ENCODE data around the gene VEZF1. TPM values are rescaled to one million over a fixed set of nuclear protein-coding genes. Genes with fewer than 3 reads are reported as not detected.

Gene VEZF1
- polyA plus RNA-seq, 10 donors: 43.1 to 56.6 (median 51.5) TPM

- DNase-seq: peak in 2 of 3 donors; percentile 78 to 88
Measured at GRCh38 chr17:57935833-57936807, 51.9 kb downstream of the VEZF1 start.

GRCh38 chr17:57931488-57932137 is 56.4 kb downstream of the VEZF1 start:
- DNase-seq: no peak

- no peak for DNase-seq
Measured at GRCh38 chr17:57930239-57930638, 57.8 kb downstream of the VEZF1 start.

GRCh38 chr17:57929386-57929785 is 58.7 kb downstream of the VEZF1 start:
- DNase-seq: peak in 1 of 3 donors; percentile 26

DNA sequence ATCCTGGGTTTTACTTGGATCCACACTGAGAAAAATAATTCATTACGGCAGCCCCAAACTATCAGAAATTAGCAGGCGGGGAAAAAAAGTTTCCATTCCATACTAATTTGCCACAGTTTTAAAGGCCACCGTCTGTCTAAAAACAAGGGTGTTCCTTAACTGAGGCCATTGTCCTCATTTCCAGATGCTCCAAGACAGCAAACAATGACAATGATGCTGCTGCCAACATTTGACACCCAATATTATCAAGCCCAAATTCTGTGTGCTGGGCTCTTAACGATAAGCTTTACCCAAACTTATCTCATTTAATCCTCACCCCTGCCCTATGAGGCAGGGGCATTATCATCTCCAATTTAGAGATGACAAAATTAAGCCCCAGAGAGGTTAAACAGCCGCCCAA is 59.1 kb downstream of the VEZF1 start:
- DNase-seq: peak in 1 of 3 donors; percentile 16

GRCh38 chr17:57927048-57927723 is 60.9 kb downstream of the VEZF1 start:
- DNase-seq: peak in 1 of 3 donors; percentile 70

GRCh38 chr17:57926723-57927047 is 61.4 kb downstream of the VEZF1 start:
- DNase-seq: peak in 1 of 3 donors; percentile 19

DNA sequence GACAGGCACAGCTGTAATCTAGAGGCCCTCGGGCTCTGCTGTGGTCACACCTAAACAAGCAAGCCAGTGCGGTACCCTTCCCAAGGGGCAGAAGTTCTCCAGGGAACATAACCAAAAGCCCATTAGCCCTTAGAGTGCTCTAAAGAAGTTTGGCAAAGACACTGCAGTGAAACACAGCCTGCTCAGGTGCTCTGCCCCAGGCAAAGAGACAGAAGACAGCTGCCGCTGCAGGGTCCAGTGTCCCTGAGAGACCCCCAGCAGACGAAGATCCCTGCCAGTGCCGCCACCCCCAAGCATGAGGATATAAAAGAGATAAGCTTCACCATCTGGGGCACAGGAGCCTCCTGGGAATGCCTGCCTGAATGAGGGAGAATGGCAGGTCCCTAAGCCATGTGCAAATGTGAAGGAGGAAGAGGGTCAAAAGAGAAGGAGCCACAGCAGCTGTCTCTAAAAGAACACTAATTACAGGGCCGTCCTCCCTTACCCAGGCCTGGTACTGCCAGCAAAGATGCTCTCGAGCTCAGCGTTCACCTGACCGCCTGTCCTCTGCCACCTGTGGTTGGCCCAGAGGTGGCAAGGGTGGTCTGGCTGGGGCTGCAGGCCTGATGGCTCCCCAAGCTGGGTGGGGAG is 62.6 kb downstream of the VEZF1 start:
- no peak for DNase-seq

- DNase-seq: peak in 1 of 3 donors; percentile 64
Measured at GRCh38 chr17:57924677-57925076, 63.4 kb downstream of the VEZF1 start.

Other genes with a start within 250 kb of the VEZF1 start
- not detected for gene CCDC182, start 243.0 kb downstream of the VEZF1 start, polyA plus RNA-seq (ENCODE audit: insufficient read length in 10 of 10)
- gene MRPS23, start 138.2 kb downstream of the VEZF1 start, polyA plus RNA-seq (ENCODE audit: insufficient read length in 10 of 10): 10 to 100 TPM; 27.9 to 42.7 (median 35.1) TPM
- 10 to 100 TPM; 42.2 to 57.2 (median 47.8) TPM for gene CUEDC1, start 32.8 kb downstream of the VEZF1 start, polyA plus RNA-seq (ENCODE audit: insufficient read length in 10 of 10)
- gene SRSF1, start 19.0 kb upstream of the VEZF1 start, polyA plus RNA-seq (ENCODE audit: insufficient read length in 10 of 10): 100 to 1,000 TPM; 164 to 237 (median 177) TPM
- 10 to 100 TPM; 33.2 to 48.9 (median 41.1) TPM for gene DYNLL2, start 95.2 kb upstream of the VEZF1 start, polyA plus RNA-seq (ENCODE audit: insufficient read length in 10 of 10)
- under 1 TPM in 1 of 10 donors, not detected in 9; 0.09 TPM for gene OR4D1, start 160.1 kb upstream of the VEZF1 start, polyA plus RNA-seq (ENCODE audit: insufficient read length in 10 of 10)
- not detected for gene OR4D2, start 178.7 kb upstream of the VEZF1 start, polyA plus RNA-seq (ENCODE audit: insufficient read length in 10 of 10)
- under 1 TPM; 0.15 to 0.75 (median 0.35) TPM for gene EPX, start 204.5 kb upstream of the VEZF1 start, polyA plus RNA-seq (ENCODE audit: insufficient read length in 10 of 10)
- gene MKS1, start 231.0 kb upstream of the VEZF1 start, polyA plus RNA-seq (ENCODE audit: insufficient read length in 10 of 10): 10 to 100 TPM; 11.5 to 26.1 (median 14.9) TPM

Data from muscle of back (tissue), 11 donors.